Stimulated activated CD8-positive, alpha-beta memory T cell treated with anti-CD3 and anti-CD28 coated beads, Interleukin-4, amount 100 ng/mL, for 24 hours (primary cell): Measurements from ENCODE around the gene ARPC3.
"Not testable (repeated sequence)": the region's sequence is repeated elsewhere in the genome, so short reads cannot be mapped to it uniquely, and the experiment has no call there.

Source experiments
- DNase-seq: peaks from one replicate; pipeline ENCODE4 v3.0.0-alpha.2; 2020; ENCODE audit warnings: low read depth

Gene ARPC3

GRCh38 chr12:110417113-110417512 is 33.0 kb downstream of the ARPC3 start:
- not testable (repeated sequence) for DNase-seq

GRCh38 chr12:110410086-110410485 is 40.1 kb downstream of the ARPC3 start:
- not testable (repeated sequence) for DNase-seq

DNA sequence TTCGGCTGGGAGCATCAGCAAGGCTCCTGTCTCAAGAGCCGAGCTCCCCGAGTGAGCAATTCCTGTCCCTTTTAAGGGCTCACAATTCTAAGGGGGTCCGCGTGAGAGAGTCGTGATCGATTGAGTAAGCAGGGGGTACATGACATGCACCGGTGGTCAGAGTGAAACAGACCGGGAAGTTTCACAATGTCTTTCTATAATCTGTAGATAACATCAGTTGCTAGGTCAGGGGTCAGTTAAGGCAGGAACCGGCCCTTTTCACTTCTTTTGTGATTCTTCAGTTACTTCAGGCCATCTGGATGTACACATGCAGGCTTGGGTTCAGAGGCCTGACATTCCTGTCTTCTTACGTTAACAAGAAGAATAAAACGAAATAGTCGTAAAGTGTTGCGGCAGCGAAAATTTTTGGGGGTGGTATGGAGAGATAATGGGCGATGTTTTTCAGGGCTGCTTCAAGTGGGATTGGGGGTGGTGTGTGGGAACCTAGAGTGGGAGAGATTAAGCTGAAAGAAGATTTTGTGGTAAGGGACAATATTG is 44.9 kb downstream of the ARPC3 start:
- DNase-seq = not testable (repeated sequence)

- DNase-seq = peak; percentile 67
These were observed 46.0 kb downstream of the ARPC3 start for GRCh38 chr12:110403976-110404682.

- DNase-seq = peak; percentile 73
These were observed 46.8 kb downstream of the ARPC3 start, which contains the start of gene ANAPC7 for GRCh38 chr12:110403146-110403975. ANAPC7 (minus strand) TSS chr12:110403708; CDS start chr12:110403627, 81 bp downstream.
